ENCODE results near the gene LARP6.
"Not testable (repeated sequence)": the region's sequence is repeated elsewhere in the genome, so short reads cannot be mapped to it uniquely, and the experiment has no call there.

Gene LARP6

GRCh38 chr15:70853973-70854665 is at the start of gene LARP6:
LARP6 (minus strand) TSS chr15:70854157; CDS start chr15:70854088, 69 bp downstream.
- in situ Hi-C loops (cut with MboI; ENCODE audit: low sequenced_read_pairs) = no loop called here

- in situ Hi-C loops (cut with MboI; ENCODE audit: low sequenced_read_pairs) = no loop called here
Measured at GRCh38 chr15:70902107-70902506, 48.1 kb upstream of the LARP6 start.

DNA sequence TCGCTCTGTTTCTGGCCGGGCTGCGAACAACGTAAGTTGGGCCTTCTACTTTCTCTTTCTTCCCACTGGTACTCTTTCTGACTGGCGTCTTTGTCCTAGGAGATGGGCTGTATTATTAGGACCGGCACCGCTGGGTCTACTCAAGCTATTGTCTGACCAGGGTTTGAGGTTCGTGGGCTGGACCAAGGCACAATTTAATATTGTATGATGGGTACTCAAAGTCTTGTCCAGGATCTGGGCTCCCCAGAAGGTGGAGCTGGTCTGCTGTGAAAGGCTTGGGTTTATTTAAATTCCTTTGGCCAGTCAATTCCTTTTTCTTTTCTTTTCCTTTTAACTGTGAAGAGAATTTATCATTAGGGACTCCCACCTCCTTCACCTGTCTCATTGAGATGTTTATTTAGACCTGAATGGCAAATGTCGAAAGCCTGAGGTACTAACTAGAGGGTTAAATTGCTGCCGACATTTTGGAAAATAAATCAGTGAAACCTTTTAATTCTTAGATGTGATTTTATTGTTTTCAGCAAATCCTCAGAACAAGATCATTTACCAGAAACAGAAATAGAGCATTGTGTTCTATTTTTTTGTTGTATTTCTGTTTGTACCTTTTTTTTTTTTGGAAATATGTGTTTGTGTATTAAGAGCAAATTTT is 39.1 kb upstream of the LARP6 start:
- in situ Hi-C loops (cut with MboI; ENCODE audit: low sequenced_read_pairs) = no loop called here

GRCh38 chr15:70892002-70892911 is 38.3 kb upstream of the LARP6 start, which contains the start of the genes LRRC49 and THAP10:
LRRC49 (plus strand) TSS chr15:70892826; CDS start chr15:70892895, 69 bp downstream.
THAP10 (minus strand) TSS chr15:70892433; CDS start chr15:70892272, 161 bp downstream.
- in situ Hi-C loops (cut with MboI; ENCODE audit: low sequenced_read_pairs) = no loop called here

DNA sequence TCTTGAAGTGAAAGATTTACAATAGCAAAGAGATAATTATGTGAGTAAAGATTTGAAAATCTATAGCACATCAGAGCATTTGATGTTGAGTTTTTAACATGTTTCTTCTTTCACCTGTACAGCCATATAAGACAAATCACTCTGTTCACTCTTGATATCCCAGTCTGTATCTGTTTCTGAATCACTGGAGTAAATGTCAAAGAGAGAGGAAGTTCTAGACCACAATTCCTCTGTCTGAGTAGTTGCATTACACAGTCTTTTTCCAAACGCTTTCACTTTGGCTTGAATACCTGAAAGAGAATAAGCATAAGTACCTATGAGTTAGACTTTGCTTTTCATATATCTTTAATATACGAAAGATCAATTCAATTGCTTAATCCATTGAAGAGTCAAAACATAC is 28.4 kb upstream of the LARP6 start:
- in situ Hi-C loops (cut with MboI; ENCODE audit: low sequenced_read_pairs) = no loop called here

GRCh38 chr15:70880781-70881180 is 26.8 kb upstream of the LARP6 start:
- in situ Hi-C loops (cut with MboI; ENCODE audit: low sequenced_read_pairs) = no loop called here

DNA sequence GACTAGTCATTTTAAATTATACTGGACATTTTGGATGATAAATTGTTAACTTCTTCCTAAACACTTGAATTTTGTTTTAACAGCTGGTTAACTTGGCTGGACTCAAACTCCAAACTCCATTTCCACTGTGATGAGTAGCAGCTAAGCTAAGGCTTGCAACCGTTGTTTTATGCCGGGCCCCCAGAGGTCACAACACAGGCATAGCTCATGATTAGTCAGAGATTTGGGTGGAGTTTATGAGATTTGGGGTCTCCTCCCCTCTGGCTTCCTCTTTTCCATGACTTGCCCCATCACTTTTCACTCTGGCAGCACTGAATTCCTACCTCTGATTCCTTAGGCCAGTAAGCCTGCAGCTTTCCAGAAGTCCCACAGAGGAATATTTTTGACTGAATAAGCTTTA is 25.4 kb upstream of the LARP6 start:
- in situ Hi-C loops (cut with MboI; ENCODE audit: low sequenced_read_pairs) = no loop called here

DNA sequence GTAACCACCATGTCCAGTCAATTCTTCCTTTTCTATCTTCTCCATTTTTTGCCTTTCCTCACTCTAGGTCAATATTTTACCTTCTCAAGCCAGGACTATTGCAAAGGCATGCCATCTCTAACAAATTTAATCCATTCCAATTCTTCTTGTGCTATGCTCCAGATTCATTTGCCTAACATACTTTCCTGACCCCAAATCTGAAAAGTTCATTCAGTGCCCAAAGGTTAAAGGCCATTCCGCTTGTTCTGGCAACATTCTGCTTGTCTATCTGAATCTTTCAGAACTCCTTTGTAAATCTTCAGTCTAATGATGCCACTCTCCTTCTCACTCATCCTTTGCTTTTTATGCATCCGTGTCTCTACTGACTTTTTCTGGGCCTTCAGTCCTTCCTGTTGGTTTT is 22.7 kb upstream of the LARP6 start:
- in situ Hi-C loops (cut with MboI; ENCODE audit: low sequenced_read_pairs) = no loop called here

GRCh38 chr15:70876011-70876410 is 22.1 kb upstream of the LARP6 start:
- in situ Hi-C loops (cut with MboI; ENCODE audit: low sequenced_read_pairs) = no loop called here

DNA sequence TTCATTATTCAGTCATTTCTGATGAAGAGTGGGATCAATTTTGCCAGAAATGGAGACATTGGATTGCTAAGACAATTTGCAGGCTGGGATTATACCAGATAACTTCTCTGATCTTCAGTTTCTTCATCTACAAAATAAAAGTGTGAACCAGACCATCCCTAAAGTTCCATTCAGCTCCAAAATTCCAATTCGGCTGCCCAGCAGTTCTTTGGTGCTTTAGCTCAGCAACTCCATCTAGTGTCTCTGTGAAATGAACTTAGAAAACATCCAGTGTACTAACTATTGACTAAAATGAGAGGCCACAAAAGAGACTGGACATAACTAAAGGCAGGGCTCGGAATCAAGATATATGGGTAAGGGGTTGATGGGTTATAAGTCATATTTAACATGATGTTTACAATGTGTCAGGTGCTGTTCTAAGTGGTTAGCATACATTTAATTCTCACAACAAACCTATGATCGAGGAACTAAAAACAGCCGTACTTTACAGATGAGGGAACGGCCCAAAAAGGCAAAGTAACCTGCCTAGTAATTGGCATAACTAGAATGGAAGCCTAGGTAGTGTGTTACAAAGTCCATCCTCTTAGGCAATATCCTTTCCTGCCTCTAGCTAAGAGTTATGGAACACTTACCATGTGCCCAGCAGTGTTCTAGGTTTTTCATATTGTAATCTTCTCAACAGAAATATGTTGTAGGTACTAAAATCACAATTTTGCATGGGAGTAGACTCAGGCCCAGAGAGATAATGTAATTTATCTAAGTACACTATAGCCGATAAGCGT is 21.2 kb upstream of the LARP6 start:
- in situ Hi-C loops (cut with MboI; ENCODE audit: low sequenced_read_pairs) = no loop called here

- in situ Hi-C loops (cut with MboI; ENCODE audit: low sequenced_read_pairs) = no loop called here
Measured at GRCh38 chr15:70873232-70874054, 19.5 kb upstream of the LARP6 start.

DNA sequence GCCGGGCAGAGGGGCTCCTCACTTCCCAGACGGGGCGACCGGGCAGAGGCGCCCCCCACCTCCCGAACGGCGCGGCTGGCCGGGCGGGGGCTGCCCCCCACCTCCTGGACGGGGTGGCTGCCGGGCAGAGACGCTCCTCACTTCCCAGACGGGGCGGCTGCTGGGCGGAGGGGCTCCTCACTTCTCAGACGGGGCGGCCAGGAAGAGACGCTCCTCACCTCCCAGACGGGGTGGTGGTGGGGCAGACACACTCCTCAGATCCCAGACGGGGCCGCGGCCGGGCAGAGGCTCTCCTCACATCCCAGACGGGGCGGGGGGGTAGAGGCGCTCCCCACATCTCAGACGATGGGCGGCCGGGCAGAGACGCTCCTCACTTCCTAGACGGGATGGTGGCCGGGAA is 17.5 kb upstream of the LARP6 start:
- in situ Hi-C loops (cut with MboI; ENCODE audit: low sequenced_read_pairs) = not testable (repeated sequence)

DNA sequence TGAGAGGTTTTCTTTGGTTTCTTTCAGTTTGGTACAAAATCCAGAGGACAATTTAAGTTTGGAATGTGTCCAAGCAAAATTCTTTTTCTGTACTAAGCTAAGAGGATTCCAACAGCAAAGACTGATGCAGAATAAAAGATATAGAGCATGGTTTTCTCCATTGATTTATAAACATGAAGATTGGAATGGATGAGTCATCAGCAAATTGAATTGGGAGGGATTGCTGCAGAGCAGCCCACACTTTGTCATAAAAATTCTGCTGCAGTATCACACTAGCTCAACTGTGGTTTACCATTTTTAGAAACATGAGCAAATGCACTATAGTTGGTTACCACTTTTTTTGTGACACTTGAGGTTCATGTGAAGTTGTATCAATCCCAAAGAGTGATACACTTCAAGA is 16.1 kb upstream of the LARP6 start:
- in situ Hi-C loops (cut with MboI; ENCODE audit: low sequenced_read_pairs) = no loop called here

- in situ Hi-C loops (cut with MboI; ENCODE audit: low sequenced_read_pairs) = no loop called here
Measured at GRCh38 chr15:70869346-70869745, 15.4 kb upstream of the LARP6 start.

- in situ Hi-C loops (cut with MboI; ENCODE audit: low sequenced_read_pairs) = no loop called here
Measured at GRCh38 chr15:70867911-70868467, 14.0 kb upstream of the LARP6 start.

DNA sequence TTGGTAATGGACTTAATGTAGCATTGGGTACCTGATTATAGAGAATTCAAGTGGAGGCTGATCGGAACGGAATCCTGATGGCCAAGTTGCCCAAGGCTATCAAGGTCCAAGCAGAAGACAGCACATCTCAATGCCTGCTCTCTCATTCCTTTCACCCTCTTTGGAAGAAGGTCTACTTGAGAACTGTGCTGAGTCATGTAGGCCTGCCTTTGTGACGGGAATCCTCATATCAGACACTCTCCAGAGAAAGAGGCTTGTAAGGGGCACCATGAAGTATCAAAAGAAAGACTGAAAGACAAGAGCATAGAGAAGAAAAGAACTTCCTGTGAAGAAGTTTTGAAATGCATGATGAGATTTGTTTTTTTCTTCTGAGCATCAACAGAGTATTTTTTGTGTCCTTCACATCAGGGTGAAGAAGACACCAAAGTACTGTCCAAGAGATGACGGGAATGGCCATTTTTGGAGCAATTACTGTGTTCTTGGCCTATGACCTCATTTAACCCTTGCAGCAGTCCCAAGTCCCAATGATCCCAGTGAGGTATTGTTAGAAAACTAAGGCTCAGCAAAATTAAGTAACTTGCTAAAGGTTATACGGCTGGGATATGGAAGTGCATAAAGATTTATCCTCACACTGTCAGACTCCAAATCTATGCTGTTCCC is 13.2 kb upstream of the LARP6 start:
- in situ Hi-C loops (cut with MboI; ENCODE audit: low sequenced_read_pairs) = no loop called here

DNA sequence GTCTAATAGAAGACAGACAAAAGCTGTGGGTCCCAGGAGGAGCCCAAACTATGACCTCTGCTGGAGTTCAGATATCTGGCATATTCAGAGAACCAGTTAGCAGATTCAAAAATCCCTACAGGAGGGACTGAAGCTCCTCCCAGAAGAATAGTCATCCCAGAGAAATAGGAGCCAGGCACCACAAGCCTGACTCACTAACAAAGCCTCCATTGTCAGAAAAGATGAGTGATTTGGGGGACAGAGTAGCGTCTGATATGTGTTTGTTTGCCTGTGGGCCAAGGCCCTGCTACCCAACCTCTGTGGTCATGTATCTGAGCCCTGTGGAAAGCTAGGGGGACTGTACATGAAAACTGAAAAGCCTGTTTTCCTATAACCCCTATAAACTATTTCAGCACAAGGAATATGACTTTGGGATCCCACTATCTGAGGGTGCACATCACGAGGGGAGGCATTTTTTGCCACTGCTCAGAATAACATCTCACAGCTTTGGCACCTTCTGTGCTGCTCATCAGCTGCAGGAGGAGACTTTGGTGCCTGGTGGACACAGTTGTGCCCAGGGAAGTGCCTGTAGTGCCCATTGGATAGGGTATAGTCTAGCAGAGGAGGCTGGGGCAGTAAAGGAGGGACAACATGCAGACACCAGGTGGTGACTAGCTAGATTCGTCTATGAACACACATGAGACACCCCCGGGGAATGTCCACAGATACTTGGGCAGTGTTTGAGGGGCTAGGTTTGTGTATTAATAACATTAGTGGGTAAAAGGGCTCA is 9.7 kb upstream of the LARP6 start:
- in situ Hi-C loops (cut with MboI; ENCODE audit: low sequenced_read_pairs) = no loop called here

- in situ Hi-C loops (cut with MboI; ENCODE audit: low sequenced_read_pairs) = no loop called here
Measured at GRCh38 chr15:70859998-70860397, 6.0 kb upstream of the LARP6 start.
